CD4-positive, alpha-beta memory T cell (primary cell): ENCODE results near the gene ALOX5. TPM values are rescaled to one million over a fixed set of nuclear protein-coding genes. Genes with fewer than 3 reads are reported as not detected.

Experiments used
- CTCF ChIA-PET: fragments of 350-600 bp; sonication (Branson Sonifier 250); formaldehyde crosslinking; loops from one replicate; lab custom pipeline; 2021; ENCODE audit warnings: inconsistent platforms; ENCODE audit not compliant: partially characterized antibody; lab: Charles Lee
- POLR2A ChIA-PET: fragments of 350-600 bp; sonication (Branson Sonifier 250); formaldehyde crosslinking; loops from one replicate; lab custom pipeline; 2021; ENCODE audit not compliant: partially characterized antibody; lab: Charles Lee
- DNase-seq, 5 donors: peaks; one replicate each; pipeline versions ENCODE4 v3.0.0 to v3.0.0-alpha.2; 2020 to 2022; ENCODE audit warnings: mixed read lengths in 1 of 5
- H3K27ac ChIP-seq: one replicate; pipeline ENCODE4 v1.7.0; 2013; ENCODE audit warnings: low read depth, low read length
- H3K27me3 ChIP-seq: 2 replicates; pipeline ENCODE4 v1.7.0; 2013; ENCODE audit warnings: mild to moderate bottlenecking, low read length, moderate library complexity; ENCODE audit not compliant: insufficient read depth
- H3K36me3 ChIP-seq: 2 replicates; pipeline ENCODE4 v1.7.0; 2013; ENCODE audit warnings: mild to moderate bottlenecking, low read length, moderate library complexity; ENCODE audit not compliant: insufficient read depth
- H3K4me1 ChIP-seq: 2 replicates; pipeline ENCODE4 v1.7.0; 2013; ENCODE audit warnings: mild to moderate bottlenecking, low read length, moderate library complexity; ENCODE audit not compliant: insufficient read depth
- H3K4me3 ChIP-seq, 2 donors: one replicate each; pipeline ENCODE4 v1.7.0; 2013; ENCODE audit warnings: low read length in 2 of 2, mild to moderate bottlenecking in 1 of 2
- H3K9me3 ChIP-seq, 2 donors: one replicate each; pipeline ENCODE4 v1.7.0; 2013; ENCODE audit warnings: low read length in 2 of 2, control low read depth in 1 of 2; ENCODE audit not compliant: control insufficient read depth in 1 of 2
- H3K27ac Mint-ChIP-seq, 7 donors: one replicate each; pipeline ENCODE4 v1.8.0; 2020 to 2021; ENCODE audit warnings: mixed read lengths in 7 of 7, mild to moderate bottlenecking in 6 of 7, inconsistent platforms in 3 of 7, moderate library complexity in 3 of 7
- H3K27me3 Mint-ChIP-seq, 2 donors: one replicate each; pipeline ENCODE4 v1.8.0; 2020 to 2021; ENCODE audit warnings: mixed read lengths in 2 of 2
- H3K36me3 Mint-ChIP-seq, 2 donors: one replicate each; pipeline ENCODE4 v1.8.0; 2020 to 2021; ENCODE audit warnings: mixed read lengths in 2 of 2, inconsistent platforms in 1 of 2, mild to moderate bottlenecking in 1 of 2
- H3K4me1 Mint-ChIP-seq, 4 donors: one replicate each; pipeline ENCODE4 v1.8.0; 2020 to 2021; ENCODE audit warnings: mixed read lengths in 4 of 4, mild to moderate bottlenecking in 1 of 4
- H3K4me3 Mint-ChIP-seq, 8 donors: one replicate each; pipeline ENCODE4 v1.8.0; 2020 to 2021; ENCODE audit warnings: mixed read lengths in 8 of 8, mild to moderate bottlenecking in 7 of 8, moderate library complexity in 6 of 8, inconsistent platforms in 3 of 8
- H3K9me3 Mint-ChIP-seq, 8 donors: one replicate each; pipeline ENCODE4 v1.8.0; 2020 to 2021; ENCODE audit warnings: mixed read lengths in 8 of 8, mild to moderate bottlenecking in 5 of 8, inconsistent platforms in 3 of 8, moderate library complexity in 1 of 8
- intact Hi-C: fragments of 100-400 bp; cut with micrococcal nuclease; formaldehyde crosslinking; loops from one replicate; pipeline ENCODE4 v1.15.1; 2023
- polyA plus RNA-seq, 2 donors: library from polyadenylated mRNA; unstranded; fragments of 300-500 nt; fragmentation: Illumina TruSeq; gene quantifications; one replicate each; pipeline ENCODE4 v1.2.3, GENCODE V29; 2021
- total RNA-seq, 2 experiments: library from RNA; stranded (reverse); gene quantifications; one replicate each; pipeline ENCODE4 v1.2.3, GENCODE V29; 2021

The ALOX5 gene
- total and polyA plus RNA-seq, 4 experiments from 2014 or later: 3.1 to 30.3 (median 9.3) TPM

DNA sequence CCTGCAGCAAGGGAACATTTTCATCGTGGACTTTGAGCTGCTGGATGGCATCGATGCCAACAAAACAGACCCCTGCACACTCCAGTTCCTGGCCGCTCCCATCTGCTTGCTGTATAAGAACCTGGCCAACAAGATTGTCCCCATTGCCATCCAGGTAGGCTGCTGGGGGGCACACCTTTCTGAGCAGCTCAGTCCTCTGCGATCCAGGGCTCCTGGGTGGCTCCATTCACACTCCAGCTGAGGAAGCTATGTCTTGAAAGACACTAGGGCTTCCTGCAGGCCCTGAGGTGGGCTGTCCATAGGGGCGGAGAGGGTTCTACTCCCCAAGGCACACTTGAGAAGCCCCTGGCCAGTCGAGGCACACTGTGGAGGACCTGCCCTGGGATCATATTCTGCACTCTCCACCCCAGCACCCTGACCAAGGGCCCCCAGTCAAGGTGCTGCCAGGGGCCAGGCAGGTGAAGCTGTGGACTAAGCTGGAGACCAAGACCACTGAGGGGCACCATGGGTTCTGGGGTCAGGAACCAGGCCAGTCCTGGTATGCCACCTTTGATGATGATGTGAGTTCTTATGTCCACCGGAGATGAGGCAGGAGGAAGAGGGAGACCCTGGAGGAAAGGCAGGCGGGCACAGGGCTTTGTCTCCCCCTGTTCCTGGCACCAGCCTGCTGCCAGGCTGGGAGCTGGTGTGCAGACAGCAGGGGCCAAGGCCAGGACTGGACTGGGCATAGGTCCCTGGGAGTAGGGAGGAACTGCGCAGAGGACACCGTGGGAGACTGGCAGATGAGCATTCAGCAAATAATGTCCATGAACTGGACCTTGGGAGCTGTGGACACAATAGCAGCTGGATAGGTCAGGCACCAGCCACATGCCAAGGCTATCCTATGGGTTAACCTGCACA, 54.8 kb downstream of the ALOX5 start:
- no peaks in the 10 kb centered on the region for H3K36me3 Mint-ChIP-seq
- Histone ChIP-seq H3K27me3 (no peaks in the 10 kb centered on the region), H3K4me1 (peaks cover 31% of the 10 kb centered on the region), H3K36me3 (no peaks in the 10 kb centered on the region), H3K27ac (no peak overlapping the region), H3K4me3 (no peak overlapping the region), H3K9me3 (no peaks in the 10 kb centered on the region)
- H3K9me3 Mint-ChIP-seq: no peaks in the 10 kb centered on the region
- DNase-seq: no peak
- ChIA-PET POLR2A (interaction anchor here (0.8 kb wide), 1 partner anchor 9 kb away, joined by 3 read pairs; no protein-coding TSS in a partner anchor), CTCF (no interaction called here)
- H3K4me3 Mint-ChIP-seq: peak overlapping the region in 2 of 8 donors; percentile 15 to 19
- intact Hi-C loops: no loop called here
- H3K27ac Mint-ChIP-seq: peak overlapping the region in 2 of 7 donors; percentile 31 to 79
- no peaks in the 10 kb centered on the region for H3K27me3 Mint-ChIP-seq
- H3K4me1 Mint-ChIP-seq: peaks cover 18 to 42% (median 34%) of the 10 kb centered on the region in 4 donors

DNA sequence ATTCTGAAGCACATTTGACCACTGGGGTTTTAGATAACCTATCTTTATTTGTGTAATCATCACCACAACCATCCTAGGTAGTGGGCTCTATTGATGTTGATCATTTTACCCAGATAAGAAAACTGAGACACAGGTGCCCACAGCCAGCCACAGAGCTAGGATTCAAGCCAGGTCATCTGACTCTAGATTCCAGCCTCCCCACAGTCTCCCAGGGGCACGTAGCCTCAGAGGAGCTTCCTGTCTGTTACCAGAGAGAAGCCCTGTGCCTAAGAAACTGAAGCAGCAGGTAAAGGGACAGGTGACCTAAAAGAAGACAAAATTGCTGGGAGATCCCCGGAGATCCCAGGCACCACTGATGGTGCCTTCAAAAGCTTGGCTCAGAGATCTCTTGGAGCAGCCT, 55.8 kb downstream of the ALOX5 start:
- POLR2A ChIA-PET: interaction anchor here (0.8 kb wide), 1 partner anchor 148 kb away, joined by 3 read pairs; no protein-coding TSS in a partner anchor

DNA sequence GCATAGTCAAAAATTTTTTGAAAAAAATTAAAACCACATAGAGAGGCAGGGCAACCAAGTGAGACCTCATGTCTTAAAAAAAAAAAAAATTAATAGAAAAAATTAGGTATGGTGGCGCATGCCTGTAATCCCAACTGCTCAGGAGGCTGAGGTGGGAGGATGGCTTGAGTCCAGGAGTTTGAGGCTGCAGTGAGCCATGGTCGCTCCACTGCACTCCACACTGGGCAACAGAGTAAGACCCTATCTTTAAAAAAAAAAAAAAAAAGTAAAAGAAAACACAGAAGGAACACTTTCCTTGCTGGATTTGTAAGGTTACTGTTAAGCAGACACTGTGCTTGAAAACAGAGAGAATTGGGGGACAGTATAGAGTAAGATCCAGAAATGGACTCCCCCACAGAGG, 58.1 kb downstream of the ALOX5 start:
- intact Hi-C loops: no loop called here
- CTCF ChIA-PET: interaction anchor here (1.0 to 1.1 kb wide), 2 partner anchors 14 to 182 kb away, joined by 3 read pairs; no protein-coding TSS in a partner anchor
- no peak overlapping the region for H3K27ac Mint-ChIP-seq

More for the DNA sequence above, 55.8 kb downstream of the ALOX5 start:
- Mint-ChIP-seq H3K36me3 (no peaks in the 10 kb centered on the region), H3K4me3 (no peak overlapping the region), H3K9me3 (no peaks in the 10 kb centered on the region), H3K27ac (no peak overlapping the region), H3K27me3 (no peaks in the 10 kb centered on the region), H3K4me1 (peaks cover 17 to 38% (median 32%) of the 10 kb centered on the region in 4 donors)
- H3K4me1 ChIP-seq: peaks cover 33% of the 10 kb centered on the region
- no peaks in the 10 kb centered on the region for H3K9me3 ChIP-seq
- H3K36me3 ChIP-seq: no peaks in the 10 kb centered on the region
- H3K27ac ChIP-seq: no peak overlapping the region
- intact Hi-C loops: no loop called here
- DNase-seq: no peak
- no peak overlapping the region for H3K4me3 ChIP-seq
- H3K27me3 ChIP-seq: no peaks in the 10 kb centered on the region
- CTCF ChIA-PET: no interaction called here

DNA sequence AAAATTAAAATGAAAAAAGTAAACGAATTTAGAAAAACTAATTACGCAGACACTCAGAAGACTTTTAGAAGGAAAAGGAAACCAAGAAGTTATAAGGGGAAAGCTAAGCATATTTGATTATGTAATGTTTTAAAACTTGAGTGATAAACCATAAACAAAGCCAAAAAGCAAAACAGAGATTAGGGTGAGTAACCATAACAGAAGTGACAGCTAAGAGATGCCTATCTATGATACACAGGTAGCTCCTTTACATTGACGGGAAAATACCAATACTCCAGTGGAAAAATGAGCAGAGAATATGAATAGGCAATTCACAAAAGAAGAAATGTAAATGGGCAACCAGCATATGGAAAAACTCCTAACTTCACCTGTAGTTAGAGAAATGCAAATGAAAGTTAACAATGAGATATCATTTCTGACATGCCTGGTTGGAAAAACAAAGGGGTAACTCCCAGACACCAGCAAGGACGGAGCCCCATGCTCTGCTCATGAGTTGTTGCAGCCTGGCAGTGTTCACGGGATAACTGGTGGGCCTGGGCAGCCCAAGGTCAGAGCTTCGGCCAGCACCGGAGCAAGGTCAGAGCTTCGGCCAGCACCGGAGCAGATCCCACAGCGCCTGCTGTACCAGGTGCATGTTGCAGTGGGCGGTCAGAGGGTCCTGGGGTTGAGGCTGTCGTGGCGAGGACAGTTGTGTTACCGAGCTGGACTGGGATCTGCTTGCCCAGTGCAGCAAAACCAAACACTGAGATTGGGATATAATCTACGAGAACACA, 58.9 kb downstream of the ALOX5 start:
- Mint-ChIP-seq H3K4me3 (peak overlapping the region in 2 of 8 donors; percentile 28 to 60), H3K27ac (peak overlapping the region in 6 of 7 donors; percentile 13 to 86 (median 62)), H3K9me3 (no peaks in the 10 kb centered on the region)

More for the DNA sequence above, 58.1 kb downstream of the ALOX5 start:
- peaks cover 21% of the 10 kb centered on the region for H3K4me1 ChIP-seq
- no peaks in the 10 kb centered on the region for H3K36me3 Mint-ChIP-seq
- H3K27me3 Mint-ChIP-seq: no peaks in the 10 kb centered on the region
- no peak overlapping the region for H3K4me3 Mint-ChIP-seq
- POLR2A ChIA-PET: interaction anchor here (1.6 kb wide), 1 partner anchor 10 kb away, joined by 6 read pairs; no protein-coding TSS in a partner anchor
- DNase-seq: no peak
- peaks cover 12 to 19% (median 19%) of the 10 kb centered on the region in 4 donors for H3K4me1 Mint-ChIP-seq
- no peaks in the 10 kb centered on the region for H3K9me3 ChIP-seq
- H3K4me3 ChIP-seq: no peak overlapping the region
- H3K36me3 ChIP-seq: no peaks in the 10 kb centered on the region
- H3K9me3 Mint-ChIP-seq: no peaks in the 10 kb centered on the region
- H3K27me3 ChIP-seq: no peaks in the 10 kb centered on the region
- H3K27ac ChIP-seq: no peak overlapping the region

DNA sequence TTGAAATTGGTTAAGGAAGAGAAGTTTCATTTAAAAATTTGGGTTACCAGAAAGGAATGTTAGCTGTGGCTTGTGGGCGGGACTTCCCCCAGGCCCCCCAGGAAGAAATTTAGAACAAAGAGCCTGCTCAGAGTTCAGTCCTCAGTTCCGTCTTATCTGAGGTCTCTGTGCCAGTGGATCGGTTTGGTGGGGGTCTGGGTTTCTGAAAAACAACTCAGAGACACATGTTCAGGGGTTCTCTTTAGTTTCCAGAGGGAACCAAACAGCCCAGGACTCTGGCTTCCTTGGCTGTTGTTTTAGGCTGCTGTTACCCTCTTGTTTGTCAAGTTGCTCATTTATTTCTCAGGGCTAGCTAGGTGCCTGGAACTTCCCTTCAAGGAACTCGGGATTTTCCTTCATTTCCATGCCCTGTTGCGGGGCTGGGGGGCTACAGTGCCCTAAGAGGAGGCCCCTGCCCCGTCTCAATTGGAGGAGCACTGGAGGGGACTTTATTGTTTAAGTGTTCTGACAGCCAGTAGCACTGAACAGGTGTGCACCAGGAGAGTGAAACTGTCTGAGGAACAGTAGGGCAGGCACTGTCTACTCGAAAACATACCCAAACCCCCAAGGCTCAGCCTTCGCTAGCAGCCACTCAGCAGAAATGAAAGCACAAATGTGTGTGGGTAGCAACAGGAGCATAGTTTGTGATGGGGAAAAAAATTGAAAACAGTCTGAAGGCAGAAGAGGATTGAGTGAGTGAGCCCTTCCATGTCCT, 59.9 kb downstream of the ALOX5 start:
- H3K9me3 ChIP-seq: no peaks in the 10 kb centered on the region
- Mint-ChIP-seq H3K36me3 (no peaks in the 10 kb centered on the region), H3K4me1 (peaks cover 12 to 19% (median 15%) of the 10 kb centered on the region in 4 donors), H3K9me3 (no peaks in the 10 kb centered on the region), H3K27ac (peak overlapping the region; percentile 25 to 88 (median 62)), H3K27me3 (no peaks in the 10 kb centered on the region), H3K4me3 (peak overlapping the region in 6 of 8 donors; percentile 5 to 60 (median 43))
- CTCF ChIA-PET: no interaction called here
- no peak overlapping the region for H3K27ac ChIP-seq
- DNase-seq: no peak
- no peaks in the 10 kb centered on the region for H3K27me3 ChIP-seq
- peaks cover 21% of the 10 kb centered on the region for H3K4me1 ChIP-seq
- POLR2A ChIA-PET: interaction anchor here (1.1 to 1.3 kb wide), 2 partner anchors 8 to 9 kb away, joined by 3 read pairs; no protein-coding TSS in a partner anchor
- intact Hi-C loops: no loop called here
- H3K4me3 ChIP-seq: no peak overlapping the region
- no peaks in the 10 kb centered on the region for H3K36me3 ChIP-seq

More for the DNA sequence above, 58.9 kb downstream of the ALOX5 start:
- POLR2A ChIA-PET: interaction anchor here (1.3 kb wide), 1 partner anchor 8 kb away, joined by 3 read pairs; no protein-coding TSS in a partner anchor
- H3K4me3 ChIP-seq: no peak overlapping the region
- CTCF ChIA-PET: interaction anchor here (1.0 to 1.1 kb wide), 2 partner anchors 14 to 183 kb away, joined by 3 read pairs; no protein-coding TSS in a partner anchor
- H3K9me3 ChIP-seq: no peaks in the 10 kb centered on the region
- H3K36me3 ChIP-seq: no peaks in the 10 kb centered on the region
- no peak overlapping the region for H3K27ac ChIP-seq
- Mint-ChIP-seq H3K4me1 (peaks cover 12 to 19% (median 19%) of the 10 kb centered on the region in 4 donors), H3K27me3 (no peaks in the 10 kb centered on the region), H3K36me3 (no peaks in the 10 kb centered on the region)
- H3K4me1 ChIP-seq: peaks cover 21% of the 10 kb centered on the region
- DNase-seq: no peak
- intact Hi-C loops: no loop called here
- no peaks in the 10 kb centered on the region for H3K27me3 ChIP-seq

DNA sequence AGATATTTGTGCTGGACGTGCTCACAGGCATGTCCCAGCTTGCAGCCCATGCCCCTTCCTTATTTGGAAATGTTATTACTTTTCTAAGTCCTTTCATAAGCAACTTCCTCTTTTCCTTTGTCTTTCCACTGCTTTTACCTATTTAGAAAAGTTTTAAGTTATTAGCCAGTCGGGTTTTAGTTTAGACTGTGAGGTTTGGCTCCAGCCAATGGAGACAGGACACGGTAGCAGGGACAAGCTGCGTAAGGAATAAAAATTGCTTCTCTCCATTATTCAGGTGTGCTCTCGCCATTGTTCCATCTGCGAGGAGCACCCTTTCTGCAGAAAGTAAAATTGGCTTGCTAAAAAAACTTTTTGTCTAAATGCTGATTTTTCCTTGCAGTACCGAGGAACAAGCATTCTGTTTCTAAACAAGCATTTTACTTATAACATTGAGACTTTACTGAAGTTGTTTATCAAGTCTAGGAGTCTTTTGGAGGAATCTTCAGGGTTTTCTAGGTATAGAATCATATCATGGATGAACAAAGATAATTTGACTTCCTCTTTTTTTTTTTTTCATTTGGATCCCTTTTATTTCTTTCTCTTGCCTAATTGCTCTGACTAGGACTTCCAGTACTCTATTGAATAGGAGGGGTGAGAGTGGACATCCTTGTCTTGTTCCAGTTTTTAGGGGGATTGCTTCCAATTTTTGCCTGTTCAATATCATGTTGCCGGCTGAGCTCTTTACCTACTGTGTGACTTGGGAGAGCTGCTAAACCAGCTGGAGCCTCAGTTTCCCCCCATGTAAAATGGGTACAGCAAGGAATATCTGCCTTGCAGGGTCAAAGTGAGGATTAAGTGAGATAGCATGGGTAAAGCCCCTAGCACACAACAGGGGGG, 63.8 kb downstream of the ALOX5 start:
- intact Hi-C loops: no loop called here
- H3K27me3 Mint-ChIP-seq: peaks cover 0 to 2% of the 10 kb centered on the region in 2 donors
- POLR2A ChIA-PET: no interaction called here
- DNase-seq: no peak
- no peak overlapping the region for H3K4me3 Mint-ChIP-seq
- Histone ChIP-seq H3K4me3 (no peak overlapping the region), H3K36me3 (no peaks in the 10 kb centered on the region), H3K27ac (no peak overlapping the region), H3K9me3 (no peaks in the 10 kb centered on the region), H3K4me1 (peaks cover 13% of the 10 kb centered on the region), H3K27me3 (no peaks in the 10 kb centered on the region)
- H3K36me3 Mint-ChIP-seq: peaks cover 0 to 5% of the 10 kb centered on the region in 2 donors
- no peaks in the 10 kb centered on the region for H3K9me3 Mint-ChIP-seq
- H3K4me1 Mint-ChIP-seq: peaks cover 9 to 14% (median 11%) of the 10 kb centered on the region in 4 donors
- peak overlapping the region in 1 of 7 donors; percentile 59 for H3K27ac Mint-ChIP-seq
- CTCF ChIA-PET: no interaction called here
